GM20000 (cell line): ENCODE results near the gene ZSCAN5A.
"Not testable (repeated sequence)": the region's sequence is repeated elsewhere in the genome, so short reads cannot be mapped to it uniquely, and the experiment has no call there.

Experiments used
- DNase-seq: peaks from one replicate; pipeline ENCODE4 v3.0.0; 2012; ENCODE audit warnings: low spot score
- CTCF ChIP-seq: IDR thresholded peaks from 2 replicates; pipeline ENCODE4 v1.5.1; 2012; ENCODE audit warnings: mild to moderate bottlenecking, control low read depth; ENCODE audit errors: extremely low read depth, missing control alignments

Gene ZSCAN5A

GRCh38 chr19:56269348-56269747 lies 45.3 kb downstream of the ZSCAN5A start:
- no peak for TF ChIP-seq CTCF
- no peak for DNase-seq

- no peak for TF ChIP-seq CTCF
- DNase-seq, result no peak
Observed at GRCh38 chr19:56266051-56266450, 48.6 kb downstream of the ZSCAN5A start.

- TF ChIP-seq CTCF, result no peak
- DNase-seq, result no peak
Observed at GRCh38 chr19:56263319-56263718, 51.3 kb downstream of the ZSCAN5A start.

GRCh38 chr19:56261932-56262331 lies 52.7 kb downstream of the ZSCAN5A start:
- DNase-seq, result not testable (repeated sequence)

GRCh38 chr19:56261145-56261544 lies 53.5 kb downstream of the ZSCAN5A start:
- no peak for DNase-seq
- no peak for TF ChIP-seq CTCF

- no peak for TF ChIP-seq CTCF
Observed at GRCh38 chr19:56258272-56258671, 56.4 kb downstream of the ZSCAN5A start.

GRCh38 chr19:56253737-56254136 lies 60.9 kb downstream of the ZSCAN5A start:
- DNase-seq, result peak; percentile 48
- no peak for TF ChIP-seq CTCF

More at GRCh38 chr19:56258272-56258671, 56.4 kb downstream of the ZSCAN5A start:
- DNase-seq, result no peak

GRCh38 chr19:56252699-56253422 lies 61.8 kb downstream of the ZSCAN5A start:
- peak; percentile 66 for DNase-seq
- peak; percentile 37 for TF ChIP-seq CTCF

GRCh38 chr19:56248736-56249338 lies 65.8 kb downstream of the ZSCAN5A start:
- not testable (repeated sequence) for DNase-seq

GRCh38 chr19:56245764-56246163 lies 68.9 kb downstream of the ZSCAN5A start:
- DNase-seq, result not testable (repeated sequence)
